Erythroblast (primary cell): ENCODE data around the gene USP2.

ENCODE experiments used
- DNase-seq, 2 experiments: peaks; one replicate each; lab custom pipeline; 2025; lab: John Stamatoyannopoulos, UW
- GATA1 ChIP-seq: IDR thresholded peaks from 2 replicates; pipeline ENCODE4 v1.6.1; 2011; ENCODE audit warnings: low read depth, mild to moderate bottlenecking, control low read depth, low read length, moderate library complexity
- POLR2A ChIP-seq: IDR thresholded peaks from 2 replicates; pipeline ENCODE4 v1.6.1; 2011; ENCODE audit warnings: mild to moderate bottlenecking, low read length

Gene USP2

GRCh38 chr11:119369132-119369925 lies 12.2 kb downstream of the USP2 start:
- TF ChIP-seq GATA1 = no peak
- no peak for DNase-seq

DNA sequence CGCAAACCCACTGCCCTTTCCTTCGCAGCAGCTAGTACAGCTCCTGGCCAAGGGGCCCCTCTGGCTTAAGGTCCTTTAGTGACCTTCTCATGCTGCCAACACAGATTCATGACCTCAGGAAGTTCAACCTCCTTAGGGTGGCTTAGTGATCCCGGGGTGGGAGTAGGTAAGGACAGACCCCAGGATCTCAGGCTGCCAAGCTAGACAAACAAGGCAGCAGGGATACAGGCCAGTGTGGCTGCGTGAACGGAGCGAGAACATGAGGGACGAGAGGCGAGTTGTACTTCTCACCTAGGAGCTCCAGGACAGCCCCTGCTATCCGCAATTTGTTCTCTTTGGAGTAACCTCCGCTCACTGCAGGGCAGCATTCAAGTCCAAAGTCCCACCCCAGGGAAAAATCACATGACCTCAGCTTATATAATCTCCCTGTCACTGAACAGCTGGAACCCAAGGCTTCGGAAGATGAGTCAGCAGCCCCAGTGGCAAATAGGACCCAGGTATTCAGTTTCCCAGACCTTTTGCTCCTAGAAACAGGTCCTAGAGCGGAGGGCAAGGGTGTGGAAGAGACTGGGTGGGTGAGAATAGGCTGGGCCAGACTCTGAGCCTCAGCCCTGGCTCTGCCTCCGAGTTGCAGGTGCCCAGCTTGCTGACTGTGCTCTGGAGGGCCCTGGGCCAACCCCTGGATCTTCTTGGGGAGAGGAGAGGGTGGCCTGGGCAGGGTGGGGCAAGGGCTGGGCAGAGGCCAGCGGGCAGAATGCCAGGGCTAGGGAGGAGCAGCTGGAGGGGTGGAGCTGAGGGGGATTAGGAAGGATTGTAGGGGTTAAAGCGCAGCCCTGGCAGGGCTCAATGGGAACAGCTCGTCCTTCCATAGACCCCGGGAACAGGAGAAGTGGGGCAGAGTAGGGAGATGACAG lies 13.1 kb downstream of the USP2 start:
- DNase-seq = peak; percentile 63 to 84
- no peak for TF ChIP-seq GATA1
- TF ChIP-seq POLR2A = no peak

GRCh38 chr11:119367661-119368120 lies 13.8 kb downstream of the USP2 start:
- TF ChIP-seq POLR2A (no peak), GATA1 (no peak)
- DNase-seq = no peak

DNA sequence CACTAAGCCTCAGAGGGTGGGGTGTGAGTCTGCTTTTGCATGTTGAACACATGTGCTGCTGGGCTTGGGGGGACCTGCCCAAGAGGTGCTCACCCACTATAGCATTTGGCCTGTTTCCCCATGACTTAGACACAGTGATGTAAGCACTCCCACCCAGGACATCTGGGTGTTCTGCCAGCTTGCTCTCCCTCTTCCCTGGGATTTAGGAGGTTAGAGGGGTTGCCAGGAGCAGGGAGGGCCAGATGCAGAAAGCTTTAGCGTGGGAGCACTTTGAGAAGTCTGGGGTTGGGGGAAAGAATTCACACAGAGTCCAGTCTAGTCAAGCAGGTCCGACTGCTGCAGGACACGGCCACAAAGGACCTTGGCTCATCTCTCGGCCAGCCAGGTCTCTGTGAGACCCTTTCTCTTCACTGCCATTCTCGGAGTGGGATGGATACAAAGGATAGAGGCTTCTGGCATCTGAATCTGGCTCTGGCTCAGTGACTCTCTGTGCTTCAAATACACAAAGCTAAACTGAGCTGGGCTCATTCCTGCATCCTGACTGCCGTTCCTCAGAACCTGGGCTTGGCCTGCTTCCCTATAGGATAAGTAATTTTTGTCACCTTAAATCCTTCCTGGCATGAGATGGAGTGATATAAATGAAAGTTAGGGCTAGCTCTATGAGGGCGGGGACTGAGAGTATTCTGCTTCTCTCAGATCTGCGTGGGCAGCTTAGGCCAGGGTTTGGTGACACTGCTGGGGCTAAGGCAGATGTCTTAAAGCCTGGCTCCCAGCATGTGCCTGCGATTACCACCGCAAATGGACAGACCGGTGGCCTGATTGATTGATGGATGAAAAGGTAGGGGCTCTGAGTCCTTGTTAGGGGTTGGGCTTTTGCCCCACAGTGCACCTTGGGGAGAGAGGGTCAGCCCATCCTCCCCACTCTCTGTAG lies 14.5 kb downstream of the USP2 start:
- TF ChIP-seq POLR2A (no peak), GATA1 (no peak)
- DNase-seq = no peak

DNA sequence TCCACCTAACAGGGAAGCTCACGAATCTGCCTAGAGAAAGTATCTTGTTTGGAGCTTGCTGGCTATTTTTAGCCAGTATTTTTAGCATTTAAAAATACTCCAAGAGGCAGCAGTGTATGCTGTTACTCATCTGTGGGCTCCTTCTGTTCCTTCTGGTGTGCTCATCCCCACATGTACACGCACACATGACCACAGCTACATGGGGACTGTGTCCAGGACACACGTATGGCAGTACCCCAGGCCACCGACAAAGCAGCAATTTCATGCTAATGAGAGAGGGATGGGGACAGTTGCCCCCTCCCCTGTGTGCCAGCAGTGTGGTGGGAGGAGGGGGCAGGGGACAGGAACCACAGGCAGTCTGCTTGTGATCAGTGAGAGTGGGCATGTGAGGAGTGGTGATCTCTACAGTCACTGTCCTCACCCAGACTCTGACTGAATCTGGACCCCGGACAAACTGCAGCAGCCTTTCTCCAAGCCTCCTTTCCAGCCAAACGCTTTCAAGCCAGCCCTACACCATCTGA lies 16.4 kb downstream of the USP2 start:
- TF ChIP-seq POLR2A (no peak), GATA1 (no peak)
- DNase-seq = no peak

DNA sequence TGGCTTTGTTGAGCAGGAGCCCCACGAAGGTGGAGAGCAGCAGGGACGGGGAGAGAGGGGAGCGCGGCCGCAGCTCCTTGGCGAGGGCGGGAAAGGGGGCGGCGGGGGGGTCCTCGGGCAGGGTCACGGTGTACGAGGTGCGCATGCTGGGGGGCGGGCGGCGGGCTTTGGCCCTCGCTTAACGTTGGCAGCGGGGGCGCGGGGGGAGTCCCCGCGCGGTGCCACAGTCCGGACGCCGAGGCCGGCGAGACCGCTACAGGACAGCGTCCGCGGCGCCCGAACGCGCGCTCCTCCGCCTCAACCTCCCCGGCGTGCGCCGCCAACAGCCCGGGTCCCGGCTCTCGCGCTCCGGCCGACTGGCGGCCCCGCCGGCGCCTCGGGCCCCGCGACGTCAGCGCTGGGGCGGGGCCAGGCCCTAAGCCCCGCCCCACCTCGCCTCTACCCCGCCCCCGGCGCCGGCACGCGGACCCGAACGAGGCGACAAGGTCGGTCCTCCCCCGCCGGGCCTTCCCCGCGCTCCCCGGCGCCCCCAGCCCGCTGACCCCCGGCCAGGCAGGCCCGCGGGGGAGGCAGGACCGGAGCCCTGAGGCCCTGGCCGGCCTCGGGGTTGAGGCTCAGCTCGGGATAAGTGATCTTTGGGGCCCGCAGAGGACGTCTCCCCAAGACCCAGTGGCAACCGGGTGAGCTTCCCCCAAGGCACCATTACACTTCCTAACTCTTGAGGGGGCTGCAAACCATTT lies 17.5 kb downstream of the USP2 start:
- no peak for TF ChIP-seq GATA1
- no peak for TF ChIP-seq POLR2A
- peak; percentile 47 to 73 for DNase-seq

GRCh38 chr11:119363081-119363850 lies 18.2 kb downstream of the USP2 start:
- no peak for DNase-seq
- TF ChIP-seq GATA1 (no peak), POLR2A (no peak)

- TF ChIP-seq POLR2A = no peak
- no peak for DNase-seq
Observed at GRCh38 chr11:119362741-119363080, 18.8 kb downstream of the USP2 start.

- no peak for DNase-seq
- TF ChIP-seq POLR2A (no peak), GATA1 (no peak)
Observed at GRCh38 chr11:119361941-119362725, 19.4 kb downstream of the USP2 start.

- no peak for DNase-seq
- TF ChIP-seq GATA1 = no peak
- no peak for TF ChIP-seq POLR2A
Observed at GRCh38 chr11:119361056-119361787, 20.3 kb downstream of the USP2 start.
